Fibroblast of villous mesenchyme (primary cell): ENCODE results near the gene SLC5A9. TPM values are rescaled to one million over a fixed set of nuclear protein-coding genes. Genes with fewer than 3 reads are reported as not detected.

Experiments
- DNase-seq: peaks from one replicate; pipeline ENCODE4 v3.0.0-alpha.2; 2010; ENCODE audit warnings: low read depth
- H3K4me3 ChIP-seq: 2 replicates; pipeline ENCODE4 v1.5.1; 2011; ENCODE audit warnings: low read depth, mild to moderate bottlenecking, low read length
- CTCF ChIP-seq: IDR thresholded peaks from 2 replicates; pipeline ENCODE4 v1.5.1; 2012; ENCODE audit warnings: low read depth, mild to moderate bottlenecking, low read length; ENCODE audit not compliant: insufficient read depth
- total RNA-seq: library from RNA; depleted of rRNA; stranded (reverse); fragments of >200 nt; gene quantifications from 2 replicates; pipeline ENCODE4 v1.2.3, GENCODE V29; 2012

The SLC5A9 gene
- total RNA-seq, 1 donor, result not detected

DNA sequence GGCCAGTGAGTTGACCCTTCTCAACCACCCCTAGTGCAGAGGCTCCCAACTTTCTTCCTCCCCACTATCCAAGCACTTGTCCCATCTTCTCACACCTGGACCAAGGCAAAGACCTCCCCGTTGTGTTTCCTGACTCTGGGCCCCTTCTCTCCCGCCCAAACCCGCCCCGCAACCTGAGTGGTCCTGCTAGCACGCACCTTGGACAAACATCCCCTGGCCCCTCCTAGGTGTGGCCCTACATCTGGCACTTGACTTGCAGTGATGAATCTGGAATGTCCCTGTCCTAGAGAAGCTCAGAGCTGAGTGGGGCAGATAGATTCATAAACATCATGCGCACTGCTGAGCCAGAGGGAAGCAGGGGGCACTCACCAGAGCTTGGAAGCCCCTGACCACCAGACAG, 2.3 kb downstream of the SLC5A9 start:
- TF ChIP-seq CTCF, result no peak
- no peak overlapping the region for H3K4me3 ChIP-seq
- DNase-seq, result no peak

GRCh38 chr1:48225579-48225978, 3.1 kb downstream of the SLC5A9 start:
- TF ChIP-seq CTCF, result no peak
- H3K4me3 ChIP-seq, result no peak overlapping the region
- no peak for DNase-seq

DNA sequence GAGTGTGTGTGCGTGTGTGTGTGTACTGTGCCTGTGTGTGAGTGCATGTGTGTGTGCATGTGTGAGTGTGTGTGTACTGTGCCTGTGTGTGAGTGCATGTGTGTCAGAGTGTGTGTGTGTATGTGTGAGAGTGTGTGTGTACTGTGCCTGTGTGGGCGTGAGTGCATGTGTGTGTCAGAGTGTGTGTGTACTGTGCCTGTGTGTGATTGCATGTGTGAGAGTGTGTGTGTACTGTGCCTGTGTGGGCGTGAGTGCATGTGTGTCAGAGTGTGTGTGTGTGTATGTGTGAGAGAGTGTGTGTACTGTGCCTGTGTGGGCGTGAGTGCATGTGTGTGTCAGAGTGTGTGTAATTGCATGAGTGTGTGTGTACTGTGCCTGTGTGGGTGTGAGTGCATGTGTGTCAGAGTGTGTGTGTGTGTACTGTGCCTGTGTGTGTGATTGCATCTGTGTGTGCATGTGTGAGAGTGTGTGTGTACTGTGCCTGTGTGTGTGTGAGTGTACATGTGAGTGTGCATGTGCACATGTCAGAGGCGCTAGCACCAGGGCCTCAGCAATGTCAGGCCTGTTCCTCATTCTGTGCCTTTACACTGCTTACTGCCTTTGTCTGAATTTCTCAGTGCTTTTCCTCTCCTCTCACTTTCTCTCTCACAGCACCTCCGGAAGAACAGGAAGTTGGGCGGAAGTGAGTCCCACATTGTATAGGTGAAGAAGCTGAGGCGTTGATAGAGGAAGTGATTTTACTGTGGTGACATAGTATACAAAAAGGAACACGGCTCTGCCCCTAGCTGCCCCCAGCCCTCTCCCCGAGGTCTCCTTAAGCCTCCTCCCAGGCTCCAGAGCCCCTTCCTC, 4.9 kb downstream of the SLC5A9 start:
- H3K4me3 ChIP-seq, result no peak overlapping the region
- TF ChIP-seq CTCF, result no peak
- no peak for DNase-seq

- DNase-seq, result no peak
- no peak overlapping the region for H3K4me3 ChIP-seq
- TF ChIP-seq CTCF, result no peak
Measured at GRCh38 chr1:48228156-48228555, 5.6 kb downstream of the SLC5A9 start.

DNA sequence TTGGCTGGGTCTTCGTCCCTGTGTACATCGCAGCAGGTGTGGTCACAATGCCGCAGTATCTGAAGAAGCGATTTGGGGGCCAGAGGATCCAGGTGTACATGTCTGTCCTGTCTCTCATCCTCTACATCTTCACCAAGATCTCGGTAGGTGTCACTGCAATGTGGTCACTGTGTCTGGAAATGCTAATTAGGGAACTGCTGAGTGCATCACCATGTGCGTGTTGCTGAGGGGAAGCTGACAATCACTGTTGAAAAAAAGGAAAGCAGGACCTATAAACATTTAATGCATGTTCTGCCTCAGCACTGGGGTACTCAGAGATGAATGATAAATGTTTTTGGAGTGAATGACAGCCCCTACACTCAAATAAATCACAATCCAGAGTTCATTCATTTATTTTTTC, 6.8 kb downstream of the SLC5A9 start:
- no peak overlapping the region for H3K4me3 ChIP-seq
- no peak for DNase-seq
- no peak for TF ChIP-seq CTCF

DNA sequence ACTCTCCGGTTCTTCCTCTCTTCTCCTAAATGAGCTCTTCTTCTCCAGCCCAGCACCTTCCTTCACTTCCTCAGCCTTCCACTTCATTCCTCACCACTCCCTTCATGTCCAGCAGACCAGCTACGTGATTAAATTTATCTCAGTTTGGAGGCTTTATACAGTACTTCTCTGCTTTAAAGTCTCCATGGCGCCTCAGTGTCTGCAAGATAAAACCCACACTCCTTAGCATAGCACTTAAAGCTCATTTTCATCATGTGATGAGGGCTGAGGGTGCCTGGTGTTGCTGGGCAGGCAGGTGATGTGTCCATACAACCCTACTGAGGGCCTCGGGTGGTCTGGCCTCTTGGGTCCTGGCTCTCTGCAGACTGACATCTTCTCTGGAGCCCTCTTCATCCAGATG, 7.7 kb downstream of the SLC5A9 start:
- TF ChIP-seq CTCF, result no peak
- no peak overlapping the region for H3K4me3 ChIP-seq
- DNase-seq, result no peak

GRCh38 chr1:48232722-48233121, 10.2 kb downstream of the SLC5A9 start:
- H3K4me3 ChIP-seq, result no peak overlapping the region
- no peak for DNase-seq
- TF ChIP-seq CTCF, result no peak
